Renal pelvis (tissue), 4 donors: ENCODE results near the gene TMEM116. TPM values are rescaled to one million over a fixed set of nuclear protein-coding genes. Genes with fewer than 3 reads are reported as not detected.

Experiments
- DNase-seq: peaks from one replicate; pipeline ENCODE4 v3.0.0-alpha.2; 2013
- polyA plus RNA-seq, 3 donors: library from polyadenylated mRNA; unstranded; fragments of 120-200 nt; gene quantifications; one replicate each; pipeline ENCODE4 v1.2.1, GENCODE V29; 2013; ENCODE audit not compliant: insufficient read length in 3 of 3

TMEM116 gene
- polyA plus RNA-seq, 3 donors, result 29.3 to 36.8 (median 29.3) TPM

GRCh38 chr12:111904446-111904975, 108.5 kb downstream of the TMEM116 start:
- DNase-seq, result no peak

DNA sequence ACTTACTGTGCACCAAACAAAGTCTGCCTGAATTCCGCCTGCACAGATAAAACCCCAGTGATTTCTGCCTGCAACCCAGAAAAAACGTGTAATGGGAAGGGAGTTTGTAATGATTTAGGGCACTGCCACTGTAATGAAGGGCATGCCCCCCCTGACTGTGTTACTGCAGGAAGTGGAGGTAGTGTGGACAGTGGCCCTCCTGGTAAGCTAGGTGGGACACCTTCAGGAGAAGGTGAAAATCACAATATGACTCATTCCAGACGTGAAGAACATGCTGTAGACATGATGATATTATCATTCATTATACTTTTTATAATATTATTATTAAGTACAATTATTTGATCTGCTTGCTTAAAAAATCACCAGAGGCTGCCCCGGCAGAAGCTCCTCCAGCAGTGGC, 111.8 kb downstream of the TMEM116 start:
- no peak for DNase-seq

DNA sequence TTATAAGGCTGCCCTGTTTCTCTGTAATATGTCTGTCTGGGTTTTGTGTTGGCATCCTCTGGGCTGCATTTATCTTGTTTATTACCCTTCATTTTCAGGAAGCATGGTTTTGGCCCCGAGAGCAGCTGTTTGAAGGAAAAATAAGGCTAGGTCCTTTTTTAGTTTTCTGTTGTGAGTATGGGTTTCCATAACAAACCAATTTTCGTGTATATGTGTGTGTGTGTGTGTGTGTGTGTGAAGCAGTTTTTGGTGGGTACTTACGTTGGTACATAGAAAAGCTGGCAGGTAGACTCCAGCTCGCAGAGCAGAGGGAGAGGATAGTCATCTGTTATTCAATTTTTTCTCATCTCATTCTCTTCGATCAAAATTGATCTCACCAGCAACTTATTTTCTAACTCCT, 118.4 kb downstream of the TMEM116 start:
- DNase-seq, result no peak

DNA sequence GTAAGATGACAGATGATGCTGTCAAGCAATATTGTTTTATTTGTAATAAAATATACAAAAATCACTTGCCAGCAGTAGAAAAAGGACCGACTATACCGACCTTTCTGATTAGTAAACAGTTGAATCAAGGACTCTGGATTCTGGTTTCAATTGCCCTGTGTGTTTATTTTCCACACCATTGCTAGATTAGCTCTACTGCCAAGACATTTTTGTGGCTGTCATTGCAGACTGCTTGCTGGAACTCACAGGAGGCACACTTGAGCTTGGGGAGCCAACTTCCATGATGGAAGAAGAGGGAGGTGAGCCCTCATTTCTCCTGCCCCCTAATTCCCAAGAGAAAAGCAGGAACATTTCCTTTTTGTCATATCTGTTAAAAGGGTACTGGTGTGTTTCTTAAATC, 119.7 kb downstream of the TMEM116 start:
- no peak for DNase-seq

- no peak for DNase-seq
These were observed 124.8 kb downstream of the TMEM116 start for GRCh38 chr12:111887926-111888745.

DNA sequence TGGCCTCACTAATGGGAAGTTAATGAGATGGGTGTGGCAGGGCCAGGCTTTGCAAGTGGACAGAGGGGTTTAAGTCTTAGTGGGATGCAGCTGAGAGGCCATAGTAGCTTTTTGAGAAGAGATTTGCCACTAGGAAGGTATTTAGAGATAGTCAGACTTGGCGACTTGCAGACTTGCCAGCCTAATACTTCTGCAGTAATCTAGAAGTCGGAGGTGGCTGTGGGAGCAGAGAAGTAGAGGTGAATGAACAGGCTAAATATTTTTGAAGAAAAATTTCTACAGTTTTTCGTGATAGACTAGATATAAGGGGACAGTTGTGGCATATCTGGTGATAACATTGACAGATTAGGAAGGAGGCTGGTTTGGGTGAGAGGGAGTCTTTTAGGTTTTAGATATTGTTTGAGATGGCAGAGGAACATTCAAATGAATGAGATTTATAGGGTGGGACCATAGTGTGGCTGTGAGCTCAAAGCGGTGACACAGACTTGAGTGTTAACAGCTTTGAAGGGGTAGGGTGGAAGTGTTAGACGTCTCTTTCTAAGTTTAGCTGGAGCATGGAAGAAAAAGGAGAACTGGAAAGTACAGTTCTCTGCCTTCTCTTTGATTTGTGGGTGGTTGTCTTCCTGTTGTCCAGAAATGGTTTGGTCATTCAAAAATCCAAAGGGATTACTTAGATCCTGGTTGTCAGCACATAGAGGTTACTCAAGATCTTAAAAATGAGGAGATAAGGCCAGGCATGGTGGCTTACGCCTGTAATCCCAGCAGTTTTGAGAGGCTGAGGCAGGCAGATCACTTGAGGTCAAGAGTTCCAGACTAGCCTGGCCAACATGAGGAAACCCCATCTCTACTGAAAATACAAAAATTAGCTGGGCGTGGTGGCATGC, 126.1 kb downstream of the TMEM116 start:
- DNase-seq, result no peak

- DNase-seq, result no peak
These were observed 131.2 kb downstream of the TMEM116 start for GRCh38 chr12:111881716-111882115.

Other genes with a start within 250 kb of the TMEM116 start
- 100 to 1,000 TPM in 2 of 3 donors, 10 to 100 TPM in 1; 93.8 to 117 (median 109) TPM for gene ALDH2, start 246.2 kb downstream of the TMEM116 start, polyA plus RNA-seq
- gene MAPKAPK5, start 170.9 kb downstream of the TMEM116 start, polyA plus RNA-seq, result 10 to 100 TPM; 45.4 to 62.6 (median 50.7) TPM
- gene ERP29, start 261 bp upstream of the TMEM116 start, polyA plus RNA-seq, result 100 to 1,000 TPM; 147 to 180 (median 173) TPM
- 10 to 100 TPM; 18.6 to 26.9 (median 25.9) TPM for gene NAA25, start 95.6 kb upstream of the TMEM116 start, polyA plus RNA-seq
- gene TRAFD1, start 112.4 kb upstream of the TMEM116 start, polyA plus RNA-seq, result 10 to 100 TPM; 39.6 to 44.4 (median 43.1) TPM